HEK293 (cell line): Measurements from ENCODE around the gene STAB2.

Experiments
- CTCF ChIA-PET: fragments of 350-600 bp; formaldehyde crosslinking; extraction: SDS; loops from one replicate; lab custom pipeline; 2021; ENCODE audit warnings: antibody characterized with exemption; lab: Yijun Ruan, JAX
- POLR2A ChIA-PET: fragments of 300-600 bp; formaldehyde crosslinking; extraction: SDS; loops from one replicate; lab custom pipeline; 2020; ENCODE audit warnings: antibody characterized with exemption, inconsistent platforms; lab: Yijun Ruan, JAX
- H3K27ac ChIP-seq: fragments of 200-500 bp; sonication (Bioruptor generic); 2 replicates; pipeline ENCODE4 v1.5.1; 2014; ENCODE audit warnings: low read depth, low read length, control low read depth, inconsistent platforms; ENCODE audit errors: extremely low read depth
- H3K36me3 ChIP-seq, 2 experiments: fragments of 200-500 bp in 1 of 2; sonication (Bioruptor generic) in 1 of 2; 1 replicate in 1 of 2; 2 replicates in 1 of 2; pipeline ENCODE4 v1.5.1; 2014 to 2017; ENCODE audit warnings: inconsistent platforms in 2 of 2, low read length in 2 of 2; ENCODE audit not compliant: control insufficient read depth in 2 of 2, insufficient read depth in 1 of 2
- H3K4me1 ChIP-seq: fragments of 200-500 bp; sonication (Bioruptor generic); 2 replicates; pipeline ENCODE4 v1.5.1; 2014; ENCODE audit warnings: mild to moderate bottlenecking, low read length, inconsistent platforms; ENCODE audit not compliant: control insufficient read depth, insufficient read depth
- H3K4me3 ChIP-seq: 2 replicates; pipeline ENCODE4 v1.5.1; 2011; ENCODE audit warnings: low read depth, mild to moderate bottlenecking, control low read depth, low read length, moderate library complexity
- H3K9me3 ChIP-seq: fragments of 200-500 bp; sonication (Bioruptor generic); 2 replicates; pipeline ENCODE4 v1.5.1; 2014; ENCODE audit warnings: low read depth, low read length, inconsistent platforms; ENCODE audit not compliant: control insufficient read depth, insufficient read depth
- GLI2 ChIP-seq: fragments of 450-650 bp; formaldehyde crosslinking; IDR thresholded peaks from 2 replicates; pipeline ENCODE4; 2017; ENCODE audit warnings: missing biosample characterization, missing genetic modification characterization, low read depth, borderline replicate concordance
- HOXA7 ChIP-seq: sonication (generic); formaldehyde crosslinking; IDR thresholded peaks from 2 replicates; pipeline ENCODE4 v1.8.1; 2022; ENCODE audit warnings: missing genetic modification reagents, borderline replicate concordance
- KLF1 ChIP-seq: fragments of 450-650 bp; formaldehyde crosslinking; IDR thresholded peaks from 2 replicates; pipeline ENCODE4 v1.5.1; 2016; ENCODE audit warnings: missing biosample characterization, missing genetic modification characterization
- KLF16 ChIP-seq: fragments of 450-650 bp; formaldehyde crosslinking; IDR thresholded peaks from 2 replicates; pipeline ENCODE4 v1.5.1; 2017; ENCODE audit warnings: missing biosample characterization, missing genetic modification characterization
- SETDB1 ChIP-seq: IDR thresholded peaks from one replicate; pipeline ENCODE4 v1.6.1; 2017; ENCODE audit warnings: mild to moderate bottlenecking, low read length, moderate library complexity, mixed read lengths; ENCODE audit not compliant: insufficient read length
- ZBTB21 ChIP-seq: fragments of 450-650 bp; formaldehyde crosslinking; IDR thresholded peaks from 2 replicates; pipeline ENCODE4 v1.5.1; 2017; ENCODE audit warnings: missing biosample characterization, missing genetic modification characterization
- ZNF112 ChIP-seq: fragments of 450-650 bp; formaldehyde crosslinking; IDR thresholded peaks from 2 replicates; pipeline ENCODE4 v1.5.0; 2017; ENCODE audit warnings: missing biosample characterization, missing genetic modification characterization
- ZNF132 ChIP-seq: fragments of 450-650 bp; formaldehyde crosslinking; IDR thresholded peaks from 2 replicates; pipeline ENCODE4 v1.5.1; 2017; ENCODE audit warnings: missing biosample characterization, missing genetic modification characterization, borderline replicate concordance
- ZNF138 ChIP-seq: fragments of 450-650 bp; formaldehyde crosslinking; IDR thresholded peaks from 2 replicates; pipeline ENCODE4 v1.5.1; 2016; ENCODE audit warnings: missing biosample characterization, missing genetic modification characterization, borderline replicate concordance
- ZNF155 ChIP-seq: fragments of 450-650 bp; formaldehyde crosslinking; IDR thresholded peaks from 2 replicates; pipeline ENCODE4 v1.5.1; 2016; ENCODE audit warnings: missing biosample characterization, missing genetic modification characterization
- ZNF19 ChIP-seq: fragments of 450-650 bp; formaldehyde crosslinking; IDR thresholded peaks from 2 replicates; pipeline ENCODE4; 2016; ENCODE audit warnings: missing biosample characterization, missing genetic modification characterization, low read depth
- ZNF223 ChIP-seq: fragments of 450-650 bp; formaldehyde crosslinking; IDR thresholded peaks from 2 replicates; pipeline ENCODE4 v1.5.1; 2016; ENCODE audit warnings: missing biosample characterization, missing genetic modification characterization
- ZNF335 ChIP-seq: fragments of 450-650 bp; formaldehyde crosslinking; conservative IDR thresholded peaks from 2 replicates; pipeline ENCODE4 v1.5.1; 2016; ENCODE audit warnings: missing biosample characterization, missing genetic modification characterization
- ZNF341 ChIP-seq: fragments of 450-650 bp; formaldehyde crosslinking; IDR thresholded peaks from 2 replicates; pipeline ENCODE4; 2016; ENCODE audit warnings: low read depth, missing biosample characterization, missing genetic modification characterization
- ZNF354C ChIP-seq: fragments of 450-650 bp; formaldehyde crosslinking; IDR thresholded peaks from 2 replicates; pipeline ENCODE4 v1.5.1; 2016; ENCODE audit warnings: missing biosample characterization, missing genetic modification characterization, low read depth, borderline replicate concordance
- ZNF529 ChIP-seq: fragments of 450-650 bp; formaldehyde crosslinking; IDR thresholded peaks from 2 replicates; pipeline ENCODE4 v1.5.1; 2017; ENCODE audit warnings: missing genetic modification characterization, missing biosample characterization; ENCODE audit not compliant: insufficient replicate concordance
- ZNF549 ChIP-seq: fragments of 450-650 bp; IDR thresholded peaks from 2 replicates; pipeline ENCODE4 v1.5.1; 2018; ENCODE audit warnings: missing biosample characterization, missing genetic modification characterization, mild to moderate bottlenecking, inconsistent platforms, moderate library complexity
- ZNF561 ChIP-seq: fragments of 450-650 bp; IDR thresholded peaks from 2 replicates; pipeline ENCODE4 v1.5.1; 2018; ENCODE audit warnings: missing biosample characterization, missing genetic modification characterization, borderline replicate concordance
- ZNF596 ChIP-seq: fragments of 450-650 bp; IDR thresholded peaks from 2 replicates; pipeline ENCODE4 v1.5.0; 2018; ENCODE audit warnings: missing biosample characterization, mild to moderate bottlenecking, missing genetic modification characterization, moderate library complexity
- ZNF677 ChIP-seq: fragments of 450-650 bp; IDR thresholded peaks from 2 replicates; pipeline ENCODE4 v1.5.0; 2018; ENCODE audit warnings: missing biosample characterization, mild to moderate bottlenecking, missing genetic modification characterization, moderate library complexity
- ZNF707 ChIP-seq: fragments of 450-650 bp; formaldehyde crosslinking; IDR thresholded peaks from 2 replicates; pipeline ENCODE4 v1.5.1; 2016; ENCODE audit warnings: missing biosample characterization, missing genetic modification characterization
- ZNF791 ChIP-seq: fragments of 450-650 bp; formaldehyde crosslinking; IDR thresholded peaks from 2 replicates; pipeline ENCODE4 v1.5.1; 2016; ENCODE audit warnings: missing biosample characterization, missing genetic modification characterization
- ZXDB ChIP-seq: fragments of 450-650 bp; formaldehyde crosslinking; IDR thresholded peaks from 2 replicates; pipeline ENCODE4 v1.5.1; 2016; ENCODE audit warnings: missing biosample characterization, missing genetic modification characterization
- TF ChIP-seq, protein P1 (sequence below): fragments of 450-650 bp; formaldehyde crosslinking; IDR thresholded peaks from 2 replicates; pipeline ENCODE4 v1.5.1; 2016; ENCODE audit warnings: missing biosample characterization, missing genetic modification characterization
- TF ChIP-seq, protein P2 (sequence below): fragments of 450-650 bp; formaldehyde crosslinking; IDR thresholded peaks from 2 replicates; pipeline ENCODE4 v1.5.1; 2016; ENCODE audit warnings: missing biosample characterization, missing genetic modification characterization
- TF ChIP-seq, protein P3 (sequence below): fragments of 450-650 bp; formaldehyde crosslinking; IDR thresholded peaks from 2 replicates; pipeline ENCODE4 v1.5.1; 2017; ENCODE audit warnings: missing biosample characterization, missing genetic modification characterization
- TF ChIP-seq, protein P4 (sequence below): IDR thresholded peaks from 2 replicates; pipeline ENCODE4 v1.6.1; 2011; ENCODE audit warnings: mild to moderate bottlenecking, low read depth, low read length, borderline replicate concordance
- TF ChIP-seq, protein P5 (sequence below): fragments of 450-650 bp; formaldehyde crosslinking; IDR thresholded peaks from 2 replicates; pipeline ENCODE4 v1.5.1; 2016; ENCODE audit warnings: missing biosample characterization, missing genetic modification characterization

Gene STAB2

DNA sequence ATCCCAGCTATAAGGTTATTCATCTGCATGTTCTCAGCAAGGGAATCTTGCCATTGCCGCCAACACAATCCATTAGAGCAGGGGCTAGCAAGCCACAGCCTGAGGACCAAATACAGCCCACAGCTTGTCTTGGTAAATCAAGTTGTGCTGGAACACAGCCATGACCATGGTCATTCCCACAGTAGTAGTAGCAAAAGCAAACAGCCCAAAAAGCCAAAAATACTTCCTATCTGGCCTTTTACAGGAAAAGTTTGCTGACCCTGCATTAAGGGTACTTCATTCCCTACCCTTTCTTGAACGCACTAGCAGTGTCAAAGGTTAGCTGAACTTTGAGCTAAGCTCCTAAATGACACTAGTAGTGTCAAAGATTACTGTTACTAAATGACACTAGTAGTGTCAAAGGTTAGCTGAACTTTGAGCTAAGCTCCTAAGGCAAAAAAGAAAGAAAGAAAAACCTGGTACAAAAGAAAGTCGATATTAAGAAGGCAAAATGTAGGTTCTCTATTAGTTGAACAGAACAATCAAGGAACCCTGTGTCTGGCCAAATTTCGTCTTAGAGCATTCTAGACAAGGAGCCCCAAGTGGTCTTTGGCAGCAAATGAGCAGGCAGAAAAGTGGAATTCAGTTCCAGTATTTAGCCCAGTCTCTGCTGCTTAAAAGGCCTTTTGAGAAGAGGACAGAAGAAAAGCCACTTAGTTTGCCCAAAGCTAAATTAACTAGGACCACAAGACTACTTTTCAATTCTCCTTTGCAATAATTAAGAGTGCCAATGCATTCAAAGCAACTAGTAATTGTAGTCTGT, 186.2 kb downstream of the STAB2 start (continued):
- TF ChIP-seq ZNF791 (tag by site-specific recombination) (no peak), GLI2 (no peak), KLF16 (no peak), ZNF354C (tag by site-specific recombination) (no peak), ZNF677 (tag by site-specific recombination) (no peak), ZNF596 (tag by site-specific recombination) (no peak), ZNF19 (tag by site-specific recombination) (no peak), ZNF549 (tag by site-specific recombination) (no peak), ZNF132 (no peak), ZNF155 (tag by site-specific recombination) (no peak), ZBTB21 (tag by site-specific recombination) (no peak)
- TF ChIP-seq, protein P1, sequence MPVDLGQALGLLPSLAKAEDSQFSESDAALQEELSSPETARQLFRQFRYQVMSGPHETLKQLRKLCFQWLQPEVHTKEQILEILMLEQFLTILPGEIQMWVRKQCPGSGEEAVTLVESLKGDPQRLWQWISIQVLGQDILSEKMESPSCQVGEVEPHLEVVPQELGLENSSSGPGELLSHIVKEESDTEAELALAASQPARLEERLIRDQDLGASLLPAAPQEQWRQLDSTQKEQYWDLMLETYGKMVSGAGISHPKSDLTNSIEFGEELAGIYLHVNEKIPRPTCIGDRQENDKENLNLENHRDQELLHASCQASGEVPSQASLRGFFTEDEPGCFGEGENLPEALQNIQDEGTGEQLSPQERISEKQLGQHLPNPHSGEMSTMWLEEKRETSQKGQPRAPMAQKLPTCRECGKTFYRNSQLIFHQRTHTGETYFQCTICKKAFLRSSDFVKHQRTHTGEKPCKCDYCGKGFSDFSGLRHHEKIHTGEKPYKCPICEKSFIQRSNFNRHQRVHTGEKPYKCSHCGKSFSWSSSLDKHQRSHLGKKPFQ (tag by site-specific recombination), result no peak
- TF ChIP-seq, protein P2, sequence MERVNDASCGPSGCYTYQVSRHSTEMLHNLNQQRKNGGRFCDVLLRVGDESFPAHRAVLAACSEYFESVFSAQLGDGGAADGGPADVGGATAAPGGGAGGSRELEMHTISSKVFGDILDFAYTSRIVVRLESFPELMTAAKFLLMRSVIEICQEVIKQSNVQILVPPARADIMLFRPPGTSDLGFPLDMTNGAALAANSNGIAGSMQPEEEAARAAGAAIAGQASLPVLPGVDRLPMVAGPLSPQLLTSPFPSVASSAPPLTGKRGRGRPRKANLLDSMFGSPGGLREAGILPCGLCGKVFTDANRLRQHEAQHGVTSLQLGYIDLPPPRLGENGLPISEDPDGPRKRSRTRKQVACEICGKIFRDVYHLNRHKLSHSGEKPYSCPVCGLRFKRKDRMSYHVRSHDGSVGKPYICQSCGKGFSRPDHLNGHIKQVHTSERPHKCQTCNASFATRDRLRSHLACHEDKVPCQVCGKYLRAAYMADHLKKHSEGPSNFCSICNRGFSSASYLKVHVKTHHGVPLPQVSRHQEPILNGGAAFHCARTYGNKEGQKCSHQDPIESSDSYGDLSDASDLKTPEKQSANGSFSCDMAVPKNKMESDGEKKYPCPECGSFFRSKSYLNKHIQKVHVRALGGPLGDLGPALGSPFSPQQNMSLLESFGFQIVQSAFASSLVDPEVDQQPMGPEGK (tag by site-specific recombination), result no peak

DNA sequence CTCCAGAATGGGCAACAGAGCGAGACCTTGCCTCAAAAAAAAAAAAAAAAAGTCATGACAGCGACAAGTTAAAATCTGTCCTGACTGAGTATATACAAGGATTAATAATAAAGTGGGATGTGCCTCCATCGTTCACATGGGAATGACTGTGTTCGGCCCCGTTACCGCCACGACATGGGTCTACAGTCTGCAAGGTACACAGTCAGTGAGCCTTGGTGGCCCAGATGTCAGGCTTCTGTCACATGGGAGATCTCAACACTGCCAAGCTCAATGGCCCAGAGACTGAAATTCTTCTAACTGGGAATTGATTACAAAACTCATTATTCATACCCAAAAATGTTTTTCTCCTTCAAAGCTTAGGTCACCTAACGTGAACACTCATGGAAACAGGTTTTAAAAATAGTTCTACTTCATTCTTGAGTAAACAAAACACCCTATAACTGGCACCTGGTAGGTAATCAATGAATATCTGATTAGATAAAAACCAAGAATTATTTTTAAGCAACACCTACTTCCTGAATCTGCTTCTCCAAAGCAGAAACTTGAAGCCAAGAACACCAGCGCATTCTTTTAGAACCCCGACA, 188.0 kb downstream of the STAB2 start:
- no peak overlapping the region for H3K27ac ChIP-seq
- no peak overlapping the region for H3K4me3 ChIP-seq
- POLR2A ChIA-PET, result no interaction called here
- CTCF ChIA-PET, result interaction anchor here (1.2 kb wide), 1 partner anchor 103 kb away, joined by 3 read pairs; no protein-coding TSS in a partner anchor
- H3K36me3 ChIP-seq, result peaks cover 0 to 49% of the 10 kb centered on the region in 2 experiments; a peak in 2 of 3 replicates
- H3K4me1 ChIP-seq, result no peaks in the 10 kb centered on the region
- H3K9me3 ChIP-seq, result no peaks in the 10 kb centered on the region
- TF ChIP-seq SETDB1 (no peak), ZNF707 (tag by site-specific recombination) (no peak), ZNF561 (tag by site-specific recombination) (no peak), ZNF335 (tag by site-specific recombination) (no peak), ZNF341 (tag by site-specific recombination) (no peak), ZNF791 (tag by site-specific recombination) (no peak), ZNF112 (no peak), KLF1 (tag by site-specific recombination) (no peak), HOXA7 (CRISPR knock-in tag) (no peak), KLF16 (no peak), ZNF529 (tag by site-specific recombination) (no peak), ZNF223 (tag by site-specific recombination) (no peak), ZNF138 (no peak), ZXDB (no peak)
- TF ChIP-seq, protein P3, sequence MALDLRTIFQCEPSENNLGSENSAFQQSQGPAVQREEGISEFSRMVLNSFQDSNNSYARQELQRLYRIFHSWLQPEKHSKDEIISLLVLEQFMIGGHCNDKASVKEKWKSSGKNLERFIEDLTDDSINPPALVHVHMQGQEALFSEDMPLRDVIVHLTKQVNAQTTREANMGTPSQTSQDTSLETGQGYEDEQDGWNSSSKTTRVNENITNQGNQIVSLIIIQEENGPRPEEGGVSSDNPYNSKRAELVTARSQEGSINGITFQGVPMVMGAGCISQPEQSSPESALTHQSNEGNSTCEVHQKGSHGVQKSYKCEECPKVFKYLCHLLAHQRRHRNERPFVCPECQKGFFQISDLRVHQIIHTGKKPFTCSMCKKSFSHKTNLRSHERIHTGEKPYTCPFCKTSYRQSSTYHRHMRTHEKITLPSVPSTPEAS (tag by site-specific recombination), result no peak
- TF ChIP-seq, protein P4, sequence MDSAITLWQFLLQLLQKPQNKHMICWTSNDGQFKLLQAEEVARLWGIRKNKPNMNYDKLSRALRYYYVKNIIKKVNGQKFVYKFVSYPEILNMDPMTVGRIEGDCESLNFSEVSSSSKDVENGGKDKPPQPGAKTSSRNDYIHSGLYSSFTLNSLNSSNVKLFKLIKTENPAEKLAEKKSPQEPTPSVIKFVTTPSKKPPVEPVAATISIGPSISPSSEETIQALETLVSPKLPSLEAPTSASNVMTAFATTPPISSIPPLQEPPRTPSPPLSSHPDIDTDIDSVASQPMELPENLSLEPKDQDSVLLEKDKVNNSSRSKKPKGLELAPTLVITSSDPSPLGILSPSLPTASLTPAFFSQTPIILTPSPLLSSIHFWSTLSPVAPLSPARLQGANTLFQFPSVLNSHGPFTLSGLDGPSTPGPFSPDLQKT, result no peak
- TF ChIP-seq, protein P5, sequence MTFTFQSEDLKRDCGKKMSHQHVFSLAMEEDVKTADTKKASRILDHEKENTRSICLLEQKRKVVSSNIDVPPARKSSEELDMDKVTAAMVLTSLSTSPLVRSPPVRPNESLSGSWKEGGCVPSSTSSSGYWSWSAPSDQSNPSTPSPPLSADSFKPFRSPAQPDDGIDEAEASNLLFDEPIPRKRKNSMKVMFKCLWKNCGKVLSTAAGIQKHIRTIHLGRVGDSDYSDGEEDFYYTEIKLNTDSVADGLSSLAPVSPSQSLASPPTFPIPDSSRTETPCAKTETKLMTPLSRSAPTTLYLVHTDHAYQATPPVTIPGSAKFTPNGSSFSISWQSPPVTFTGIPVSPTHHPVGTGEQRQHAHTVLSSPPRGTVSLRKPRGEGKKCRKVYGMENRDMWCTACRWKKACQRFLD, result no peak
